H9 (cell line): ENCODE measurements around the gene BCAR3. TPM values are rescaled to one million over a fixed set of nuclear protein-coding genes. Genes with fewer than 3 reads are reported as not detected.

ENCODE experiments used
- DNase-seq: peaks from one replicate; pipeline ENCODE4 v3.0.0-alpha.2; 2017
- H2AFZ ChIP-seq: one replicate; pipeline ENCODE4 v1.6.1; 2013; ENCODE audit warnings: mild to moderate bottlenecking, low read length, control low read depth, moderate library complexity
- H2AK5ac ChIP-seq: 2 replicates; pipeline ENCODE4 v1.6.1; 2013; ENCODE audit warnings: low read length, control low read depth, mixed read lengths; ENCODE audit not compliant: insufficient read length
- H2BK120ac ChIP-seq: one replicate; pipeline ENCODE4 v1.6.1; 2013; ENCODE audit warnings: low read depth, mild to moderate bottlenecking, low read length, control low read depth, inconsistent platforms; ENCODE audit not compliant: poor library complexity, severe bottlenecking
- H2BK12ac ChIP-seq: 2 replicates; pipeline ENCODE4 v1.6.1; 2013; ENCODE audit warnings: low read length, control low read depth, mixed read lengths, low read depth; ENCODE audit not compliant: insufficient read length
- H2BK15ac ChIP-seq: 2 replicates; pipeline ENCODE4 v1.6.1; 2013; ENCODE audit warnings: low read depth, low read length, control low read depth
- H2BK20ac ChIP-seq: one replicate; pipeline ENCODE4 v1.6.1; 2013; ENCODE audit warnings: low read depth, mild to moderate bottlenecking, low read length, control low read depth, inconsistent platforms; ENCODE audit not compliant: poor library complexity, severe bottlenecking
- H2BK5ac ChIP-seq: 2 replicates; pipeline ENCODE4 v1.6.1; 2013; ENCODE audit warnings: low read length, control low read depth, mixed read lengths; ENCODE audit not compliant: insufficient read length
- H3K14ac ChIP-seq: 2 replicates; pipeline ENCODE4 v1.6.1; 2013; ENCODE audit warnings: low read length, control low read depth; ENCODE audit not compliant: insufficient read depth
- H3K18ac ChIP-seq: 2 replicates; pipeline ENCODE4 v1.6.1; 2013; ENCODE audit warnings: low read depth, mild to moderate bottlenecking, mixed read lengths, low read length, control low read depth; ENCODE audit not compliant: insufficient read length
- H3K23ac ChIP-seq: 2 replicates; pipeline ENCODE4 v1.6.1; 2013; ENCODE audit warnings: low read length, control low read depth, mixed read lengths, low read depth; ENCODE audit not compliant: insufficient read length
- H3K23me2 ChIP-seq: 2 replicates; pipeline ENCODE4 v1.6.1; 2013; ENCODE audit warnings: low read depth, mild to moderate bottlenecking, mixed read lengths, low read length, control low read depth; ENCODE audit not compliant: insufficient read length, poor library complexity, severe bottlenecking
- H3K27ac ChIP-seq: 2 replicates; pipeline ENCODE4 v1.5.1; 2013; ENCODE audit warnings: low read length, control low read depth, mixed read lengths, low read depth; ENCODE audit not compliant: insufficient read length
- H3K27me3 ChIP-seq: 2 replicates; pipeline ENCODE4 v1.6.1; 2013; ENCODE audit warnings: low read length, control low read depth, inconsistent platforms; ENCODE audit not compliant: insufficient read depth
- H3K4ac ChIP-seq: 2 replicates; pipeline ENCODE4 v1.6.1; 2013; ENCODE audit warnings: low read depth, mild to moderate bottlenecking, control low read depth, inconsistent platforms, low read length, moderate library complexity
- H3K4me1 ChIP-seq: 2 replicates; pipeline ENCODE4 v1.6.1; 2013; ENCODE audit warnings: low read length, control low read depth, inconsistent platforms; ENCODE audit not compliant: insufficient read depth
- H3K4me2 ChIP-seq: 2 replicates; pipeline ENCODE4 v1.6.1; 2013; ENCODE audit warnings: low read length, control low read depth, mixed read lengths; ENCODE audit not compliant: insufficient read length, insufficient read depth
- H3K56ac ChIP-seq: 2 replicates; pipeline ENCODE4 v1.6.1; 2013; ENCODE audit warnings: low read depth, mild to moderate bottlenecking, mixed read lengths, low read length, control low read depth; ENCODE audit not compliant: insufficient read length
- H3K79me1 ChIP-seq: 2 replicates; pipeline ENCODE4 v1.6.1; 2013; ENCODE audit warnings: low read depth, mild to moderate bottlenecking, moderate library complexity, low read length, control low read depth, inconsistent platforms; ENCODE audit not compliant: insufficient read depth, poor library complexity, severe bottlenecking
- H3K79me2 ChIP-seq: 2 replicates; pipeline ENCODE4 v1.6.1; 2013; ENCODE audit warnings: low read length, control low read depth, inconsistent platforms; ENCODE audit not compliant: insufficient read depth
- H3K9ac ChIP-seq: 2 replicates; pipeline ENCODE4 v1.6.1; 2013; ENCODE audit warnings: low read length, control low read depth, mixed read lengths; ENCODE audit not compliant: insufficient read length; ENCODE audit errors: extremely low read depth
- H3K9me3 ChIP-seq: one replicate; pipeline ENCODE4 v1.6.1; 2013; ENCODE audit warnings: low read depth, low read length, inconsistent platforms; ENCODE audit not compliant: control insufficient read depth
- H3T11ph ChIP-seq: one replicate; pipeline ENCODE4 v1.6.1; 2013; ENCODE audit warnings: mild to moderate bottlenecking, low read length, control low read depth, inconsistent platforms
- H4K20me1 ChIP-seq: one replicate; pipeline ENCODE4 v1.6.1; 2013; ENCODE audit not compliant: control insufficient read depth, insufficient read length, insufficient read depth
- H4K5ac ChIP-seq: 2 replicates; pipeline ENCODE4 v1.6.1; 2013; ENCODE audit warnings: low read depth, mild to moderate bottlenecking, mixed read lengths, low read length, control low read depth; ENCODE audit not compliant: insufficient read length
- H4K8ac ChIP-seq: replicated peaks from 2 replicates; pipeline ENCODE4 v1.6.1; 2013; ENCODE audit warnings: low read length, control low read depth, mixed read lengths, low read depth; ENCODE audit not compliant: insufficient read length
- H4K91ac ChIP-seq: 2 replicates; pipeline ENCODE4 v1.6.1; 2013; ENCODE audit warnings: low read depth, mild to moderate bottlenecking, moderate library complexity, mixed read lengths, low read length, control low read depth; ENCODE audit not compliant: insufficient read length
- H3K27ac Mint-ChIP-seq, 3 experiments: 2 replicates in 2 of 3; 3 replicates in 1 of 3; pipeline ENCODE4 v1.8.0; 2020 to 2021; ENCODE audit warnings: mixed read lengths in 3 of 3, mild to moderate bottlenecking in 1 of 3, moderate library complexity in 1 of 3
- H3K27me3 Mint-ChIP-seq: 2 replicates; pipeline ENCODE4 v1.8.0; 2021; ENCODE audit warnings: low read depth, mild to moderate bottlenecking, moderate library complexity, mixed read lengths
- H3K36me3 Mint-ChIP-seq, 3 experiments: 2 replicates in 2 of 3; 3 replicates in 1 of 3; pipeline ENCODE4 v1.8.0; 2020 to 2021; ENCODE audit warnings: low read depth in 3 of 3, mixed read lengths in 3 of 3; ENCODE audit not compliant: insufficient read depth in 1 of 3
- H3K4me1 Mint-ChIP-seq, 2 experiments: 2 replicates each; pipeline ENCODE4 v1.8.0; 2020; ENCODE audit warnings: mixed read lengths in 2 of 2
- H3K4me3 Mint-ChIP-seq, 2 experiments: 2 replicates in 1 of 2; 3 replicates in 1 of 2; pipeline ENCODE4 v1.8.0; 2020 to 2021; ENCODE audit warnings: mild to moderate bottlenecking in 2 of 2, mixed read lengths in 2 of 2, moderate library complexity in 1 of 2
- H3K9me3 Mint-ChIP-seq, 2 experiments: 2 replicates in 1 of 2; 3 replicates in 1 of 2; pipeline ENCODE4 v1.8.0; 2020; ENCODE audit warnings: mild to moderate bottlenecking in 2 of 2, mixed read lengths in 2 of 2, moderate library complexity in 1 of 2
- WGBS: extraction: QIAGEN DNeasy Blood & Tissue Kit; methylation state at CpG from one replicate; pipeline ENCODE4 v1.1.7; 2013; ENCODE audit warnings: missing lambda C conversion rate, low lambda C conversion rate, mixed read lengths; ENCODE audit not compliant: insufficient read length; ENCODE audit errors: extremely low coverage; 5-methylcytosine and 5-hydroxymethylcytosine counted together
- total RNA-seq: library from RNA; stranded (reverse); gene quantifications from 2 replicates; pipeline ENCODE4 v1.2.1, GENCODE V29; 2021
- TF ChIP-seq, protein P1 (sequence below): fragments of 200-600 bp; sonication (generic); conservative IDR thresholded peaks from 3 replicates; pipeline ENCODE4 v1.8.0; 2021; ENCODE audit warnings: antibody characterized with exemption, mild to moderate bottlenecking

BCAR3 gene
- total RNA-seq, 1 experiment from 2014 or later, result 4.9 TPM

- Histone ChIP-seq H4K5ac (no peak overlapping the region), H4K91ac (no peak overlapping the region), H3K23me2 (no peaks in the 10 kb centered on the region), H2BK5ac (no peak overlapping the region), H3K79me2 (no peaks in the 10 kb centered on the region), H3K27ac (no peak overlapping the region), H2BK15ac (no peak overlapping the region), H3K9me3 (no peaks in the 10 kb centered on the region), H3K79me1 (no peaks in the 10 kb centered on the region), H3K14ac (no peak overlapping the region), H2BK120ac (no peak overlapping the region), H2BK20ac (no peak overlapping the region), H3K9ac (no peak overlapping the region), H2BK12ac (no peak overlapping the region), H3K27me3 (no peaks in the 10 kb centered on the region), H3T11ph (no peak overlapping the region), H3K18ac (no peak overlapping the region), H3K56ac (no peak overlapping the region), H2AK5ac (no peak overlapping the region), H2AFZ (no peak overlapping the region), H3K4me1 (0 out of 2 replicates have a peak, but pooled peaks cover 4% of the 10 kb centered on the region), H3K23ac (no peak overlapping the region), H4K8ac (no peak overlapping the region), H4K20me1 (no peaks in the 10 kb centered on the region), H3K4me2 (no peak overlapping the region), H3K4ac (no peak overlapping the region)
- WGBS, result no CpG with 5 or more reads among the region's 5 CpGs
- Mint-ChIP-seq H3K4me1 (peaks cover 18 to 25% of the 10 kb centered on the region in 2 experiments), H3K9me3 (no peaks in the 10 kb centered on the region), H3K36me3 (no peaks in the 10 kb centered on the region), H3K27ac (no peak overlapping the region), H3K27me3 (peaks cover 1% of the 10 kb centered on the region; the same call in 1 of the 2 replicates), H3K4me3 (no peak overlapping the region)
- no peak for DNase-seq
- TF ChIP-seq, protein P1, sequence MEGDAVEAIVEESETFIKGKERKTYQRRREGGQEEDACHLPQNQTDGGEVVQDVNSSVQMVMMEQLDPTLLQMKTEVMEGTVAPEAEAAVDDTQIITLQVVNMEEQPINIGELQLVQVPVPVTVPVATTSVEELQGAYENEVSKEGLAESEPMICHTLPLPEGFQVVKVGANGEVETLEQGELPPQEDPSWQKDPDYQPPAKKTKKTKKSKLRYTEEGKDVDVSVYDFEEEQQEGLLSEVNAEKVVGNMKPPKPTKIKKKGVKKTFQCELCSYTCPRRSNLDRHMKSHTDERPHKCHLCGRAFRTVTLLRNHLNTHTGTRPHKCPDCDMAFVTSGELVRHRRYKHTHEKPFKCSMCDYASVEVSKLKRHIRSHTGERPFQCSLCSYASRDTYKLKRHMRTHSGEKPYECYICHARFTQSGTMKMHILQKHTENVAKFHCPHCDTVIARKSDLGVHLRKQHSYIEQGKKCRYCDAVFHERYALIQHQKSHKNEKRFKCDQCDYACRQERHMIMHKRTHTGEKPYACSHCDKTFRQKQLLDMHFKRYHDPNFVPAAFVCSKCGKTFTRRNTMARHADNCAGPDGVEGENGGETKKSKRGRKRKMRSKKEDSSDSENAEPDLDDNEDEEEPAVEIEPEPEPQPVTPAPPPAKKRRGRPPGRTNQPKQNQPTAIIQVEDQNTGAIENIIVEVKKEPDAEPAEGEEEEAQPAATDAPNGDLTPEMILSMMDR, result no peak
Measured at GRCh38 chr1:93689521-93690223, 8.0 kb upstream of the BCAR3 start.
